Activated CD8-positive, alpha-beta T cell treated with anti-CD3 and anti-CD28 coated beads for 36 hours (primary cell): ENCODE measurements around the gene DHRS2. TPM values are rescaled to one million over a fixed set of nuclear protein-coding genes. Genes with fewer than 3 reads are reported as not detected.

Experiments used
- ATAC-seq: fragments of 200-7000 bp; cut with Tn5 transposase; one replicate; pipeline ENCODE4 v1.10.0; 2021; ENCODE audit warnings: mild to moderate bottlenecking, moderate library complexity
- CTCF ChIA-PET: fragments of 350-600 bp; sonication (Branson Sonifier 250); formaldehyde crosslinking; loops from one replicate; lab custom pipeline; 2021; ENCODE audit warnings: antibody characterized with exemption; lab: Charles Lee
- POLR2A ChIA-PET: fragments of 350-600 bp; sonication (Branson Sonifier 250); formaldehyde crosslinking; loops from one replicate; lab custom pipeline; 2021; ENCODE audit warnings: antibody characterized with exemption; lab: Charles Lee
- DNase-seq: peaks from one replicate; pipeline ENCODE4 v3.0.0-alpha.2; 2020
- H3K27ac Mint-ChIP-seq: one replicate; pipeline ENCODE4 v1.8.0; 2021; ENCODE audit warnings: mild to moderate bottlenecking, mixed read lengths
- H3K27me3 Mint-ChIP-seq: one replicate; pipeline ENCODE4 v1.8.0; 2021; ENCODE audit warnings: mixed read lengths
- H3K36me3 Mint-ChIP-seq: one replicate; pipeline ENCODE4 v1.8.0; 2021; ENCODE audit warnings: low read depth, mixed read lengths
- H3K4me1 Mint-ChIP-seq: one replicate; pipeline ENCODE4 v1.8.0; 2021; ENCODE audit warnings: low read depth, mixed read lengths
- H3K4me3 Mint-ChIP-seq: one replicate; pipeline ENCODE4 v1.8.0; 2021; ENCODE audit warnings: mild to moderate bottlenecking, moderate library complexity, mixed read lengths
- H3K9me3 Mint-ChIP-seq: one replicate; pipeline ENCODE4 v1.8.0; 2021; ENCODE audit warnings: mixed read lengths
- CTCF ChIP-seq: fragments of 200-600 bp; IDR thresholded peaks from one replicate; pipeline ENCODE4 v1.8.0; 2022; ENCODE audit warnings: antibody characterized with exemption, mild to moderate bottlenecking
- intact Hi-C: fragments of 100-400 bp; cut with micrococcal nuclease; formaldehyde crosslinking; loops from one replicate; pipeline ENCODE4 v1.10.0; 2022
- total RNA-seq, 2 experiments: library from RNA; stranded (reverse); gene quantifications; one replicate each; pipeline ENCODE4 v1.2.3, GENCODE V29; 2021

Gene DHRS2
- total RNA-seq, 2 experiments from 2014 or later, result 3.3 to 3.5 TPM

- Mint-ChIP-seq H3K9me3 (peaks cover 2% of the 10 kb centered on the region), H3K27ac (no peak overlapping the region), H3K4me3 (no peak overlapping the region), H3K4me1 (peaks cover under 1% of the 10 kb centered on the region), H3K27me3 (no peaks in the 10 kb centered on the region), H3K36me3 (no peaks in the 10 kb centered on the region)
- intact Hi-C loops, result no loop called here
- DNase-seq (no peak), ATAC-seq (no peak)
- ChIA-PET POLR2A (no interaction called here), CTCF (interaction anchor here (1.9 to 4.6 kb wide), 2 partner anchors 11 to 32 kb away, joined by 11 to 25 read pairs; no protein-coding TSS in a partner anchor)
- no peak for TF ChIP-seq CTCF
Measured at GRCh38 chr14:23600322-23600707, 35.8 kb upstream of the DHRS2 start.

GRCh38 chr14:23600806-23601205, 35.4 kb upstream of the DHRS2 start:
- no peak overlapping the region for H3K27ac Mint-ChIP-seq
- no peak overlapping the region for H3K4me3 Mint-ChIP-seq
- CTCF ChIA-PET, result interaction anchor here (1.6 to 4.6 kb wide), 3 partner anchors 8 to 31 kb away, joined by 4 to 25 read pairs (median 11); no protein-coding TSS in a partner anchor
- H3K4me1 Mint-ChIP-seq, result peaks cover 5% of the 10 kb centered on the region
- H3K9me3 Mint-ChIP-seq, result peaks cover 2% of the 10 kb centered on the region
- TF ChIP-seq CTCF, result no peak
- no peak for DNase-seq
- intact Hi-C loops, result no loop called here
- no peaks in the 10 kb centered on the region for H3K27me3 Mint-ChIP-seq
- no peak for ATAC-seq
- POLR2A ChIA-PET, result no interaction called here
- H3K36me3 Mint-ChIP-seq, result no peaks in the 10 kb centered on the region

GRCh38 chr14:23601424-23601823, 34.7 kb upstream of the DHRS2 start:
- DNase-seq (no peak), ATAC-seq (no peak)
- ChIA-PET CTCF (interaction anchor here (1.0 to 4.6 kb wide), 3 partner anchors 9 to 31 kb away, joined by 3 to 25 read pairs (median 4); no protein-coding TSS in a partner anchor), POLR2A (no interaction called here)
- Mint-ChIP-seq H3K4me1 (peaks cover 10% of the 10 kb centered on the region), H3K9me3 (peaks cover 2% of the 10 kb centered on the region), H3K27me3 (no peaks in the 10 kb centered on the region), H3K27ac (no peak overlapping the region), H3K36me3 (no peaks in the 10 kb centered on the region), H3K4me3 (no peak overlapping the region)
- no peak for TF ChIP-seq CTCF
- intact Hi-C loops, result no loop called here

GRCh38 chr14:23601845-23602180, 34.4 kb upstream of the DHRS2 start:
- DNase-seq (no peak), ATAC-seq (no peak)
- intact Hi-C loops, result no loop called here
- TF ChIP-seq CTCF, result no peak
- ChIA-PET CTCF (interaction anchor here (0.8 to 4.6 kb wide), 4 partner anchors 9 to 30 kb away, joined by 3 to 25 read pairs (median 4); no protein-coding TSS in a partner anchor), POLR2A (no interaction called here)
- peaks cover 14% of the 10 kb centered on the region for H3K4me1 Mint-ChIP-seq
- H3K9me3 Mint-ChIP-seq, result peaks cover 2% of the 10 kb centered on the region
- no peaks in the 10 kb centered on the region for H3K27me3 Mint-ChIP-seq
- no peak overlapping the region for H3K27ac Mint-ChIP-seq
- H3K36me3 Mint-ChIP-seq, result no peaks in the 10 kb centered on the region
- no peak overlapping the region for H3K4me3 Mint-ChIP-seq

GRCh38 chr14:23602181-23603095, 33.7 kb upstream of the DHRS2 start:
- intact Hi-C loops, result no loop called here
- POLR2A ChIA-PET, result interaction anchor here (0.8 to 1.2 kb wide), 2 partner anchors 10 to 19 kb away, joined by 3 read pairs; no protein-coding TSS in a partner anchor
- H3K4me3 Mint-ChIP-seq, result no peak overlapping the region
- CTCF ChIA-PET, result interaction anchor here (0.8 to 4.6 kb wide), 5 partner anchors 9 to 30 kb away, joined by 3 to 25 read pairs (median 4); no protein-coding TSS in a partner anchor
- H3K4me1 Mint-ChIP-seq, result peaks cover 19% of the 10 kb centered on the region
- no peak for TF ChIP-seq CTCF
- no peak overlapping the region for H3K27ac Mint-ChIP-seq
- peaks cover 2% of the 10 kb centered on the region for H3K9me3 Mint-ChIP-seq
- H3K27me3 Mint-ChIP-seq, result no peaks in the 10 kb centered on the region
- no peak for ATAC-seq
- no peak for DNase-seq
- no peaks in the 10 kb centered on the region for H3K36me3 Mint-ChIP-seq
